Cortex of kidney (tissue), 1 donor: ENCODE data around the gene MYLK.

Experiments
- DNase-seq: peaks from one replicate; lab custom pipeline; 2025; lab: John Stamatoyannopoulos, UW

The MYLK gene

GRCh38 chr3:123773681-123774431 lies 110.3 kb downstream of the MYLK start:
- DNase-seq = no peak

- DNase-seq = no peak
Measured at GRCh38 chr3:123769356-123769743, 114.8 kb downstream of the MYLK start.

- no peak for DNase-seq
Measured at GRCh38 chr3:123768480-123769355, 115.4 kb downstream of the MYLK start.

DNA sequence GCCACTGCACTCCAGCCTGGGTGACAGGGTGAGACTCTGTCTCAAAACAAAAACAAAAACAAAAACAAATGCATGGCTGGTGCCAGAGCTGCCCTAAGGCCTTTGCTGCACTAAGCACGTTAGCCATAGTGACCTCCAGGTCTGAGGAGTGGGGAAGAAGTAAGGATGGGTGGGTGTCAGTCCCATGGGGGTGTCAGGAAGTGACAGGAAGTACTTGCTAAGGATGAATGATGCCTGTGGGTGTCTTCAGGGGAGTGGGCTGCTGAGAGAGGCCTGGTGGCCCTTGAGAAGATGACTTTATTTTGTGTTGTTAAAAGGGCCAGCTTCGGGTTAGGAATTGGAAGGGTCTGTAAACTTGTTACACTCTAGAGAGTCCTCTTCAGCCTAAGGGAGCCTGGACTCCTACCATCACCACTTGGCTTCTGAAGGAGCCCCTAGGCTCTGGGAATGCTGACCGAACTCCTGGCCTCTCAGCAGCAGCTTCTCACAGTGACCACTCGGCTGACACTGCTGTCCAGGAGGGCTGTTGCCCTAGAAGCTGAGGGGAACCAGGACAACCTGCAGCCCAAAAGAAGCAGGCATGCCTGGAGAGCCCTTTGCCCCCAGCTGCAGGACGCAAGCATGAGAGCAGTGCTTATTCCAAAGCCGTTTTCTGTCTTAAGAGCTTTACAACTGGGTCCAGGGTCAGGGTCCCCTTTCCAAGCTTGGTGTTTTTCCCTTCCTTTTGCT lies 116.4 kb downstream of the MYLK start:
- DNase-seq = no peak

DNA sequence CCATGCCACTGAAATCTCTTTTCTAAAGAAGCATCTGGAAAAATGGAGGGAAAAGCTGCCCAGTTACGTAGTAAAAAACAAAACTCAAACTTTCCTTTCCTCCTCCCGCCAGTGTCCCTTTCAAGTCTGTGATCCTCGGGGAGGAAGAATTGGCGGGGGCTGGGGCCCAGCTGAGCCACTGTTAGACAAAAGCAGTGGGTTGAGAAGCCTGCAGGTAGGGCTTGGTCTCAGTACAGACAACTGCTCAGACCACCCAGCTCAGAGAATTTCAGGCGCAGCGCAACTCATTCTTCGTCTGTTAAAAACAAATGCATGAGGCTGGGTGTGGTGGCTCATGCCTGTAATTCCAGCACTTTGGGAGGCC lies 117.1 kb downstream of the MYLK start:
- no peak for DNase-seq

DNA sequence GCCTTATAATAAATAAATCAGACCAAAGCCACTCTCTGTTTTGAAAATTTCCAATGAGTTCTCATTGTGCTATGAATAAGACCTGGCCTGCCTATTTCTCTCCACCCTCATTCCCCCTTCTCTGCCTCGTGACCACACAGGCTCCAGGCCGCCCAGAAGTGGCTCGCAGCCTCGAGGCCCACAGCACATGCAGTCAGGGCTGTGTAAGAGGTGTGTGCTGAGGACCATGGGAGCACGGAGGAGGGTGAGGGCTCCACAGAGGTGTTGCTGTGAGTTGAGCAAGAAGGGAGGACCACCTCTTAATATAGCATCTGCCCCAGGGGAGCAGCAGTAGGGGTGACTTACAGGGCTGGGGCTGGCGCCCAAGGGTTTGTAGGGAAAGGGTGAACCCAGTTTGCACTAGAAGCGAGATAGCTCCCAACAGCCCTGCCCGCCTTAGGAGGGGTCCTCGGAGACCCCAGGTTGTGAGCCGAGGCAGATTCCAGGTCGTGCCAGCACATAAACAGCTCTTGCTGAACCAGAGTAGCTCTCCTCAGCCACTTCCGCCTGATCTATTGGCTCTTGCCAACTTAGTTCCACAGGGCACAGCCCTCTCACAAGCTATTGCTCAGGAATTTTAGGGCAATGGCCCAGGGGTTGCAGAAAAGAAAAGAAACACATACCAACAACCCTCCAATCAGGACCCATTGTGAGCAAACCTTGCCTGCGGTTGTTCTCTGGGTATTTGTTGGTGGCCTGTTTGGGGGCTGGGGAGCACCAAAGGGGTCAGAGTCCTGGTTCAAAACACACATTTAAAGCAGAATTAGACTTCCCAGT lies 117.7 kb downstream of the MYLK start:
- DNase-seq = no peak

DNA sequence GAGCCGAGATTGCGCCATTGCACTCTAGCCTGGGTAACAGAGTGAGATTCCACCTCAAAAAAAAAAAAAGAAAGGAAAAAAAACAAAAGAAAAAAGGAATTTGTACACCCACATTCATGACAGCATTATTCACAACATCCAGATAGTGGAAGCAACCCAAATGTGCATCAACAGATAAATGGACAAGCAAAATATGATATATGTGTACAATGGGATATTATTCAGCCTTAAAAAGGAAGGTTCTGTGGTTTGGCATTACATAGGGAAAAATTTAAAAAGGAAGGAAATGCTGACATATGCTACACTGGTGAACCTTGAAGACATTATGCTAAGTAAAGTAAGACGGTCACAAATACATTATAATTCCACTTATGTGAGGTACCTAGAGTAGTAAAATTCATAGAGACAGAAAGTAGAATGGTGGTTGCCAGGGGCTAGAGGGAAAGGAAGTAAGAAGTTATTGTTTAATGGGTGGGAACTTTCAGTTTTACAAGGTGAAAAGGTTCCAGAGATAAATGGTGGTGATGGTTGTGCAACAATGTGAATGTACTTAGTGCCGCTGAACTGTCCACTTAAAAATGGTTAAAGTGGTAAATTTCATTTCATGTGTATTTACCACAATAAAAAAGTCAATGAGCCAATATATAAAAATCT lies 118.5 kb downstream of the MYLK start:
- no peak for DNase-seq

GRCh38 chr3:123764647-123765046 lies 119.5 kb downstream of the MYLK start:
- no peak for DNase-seq

DNA sequence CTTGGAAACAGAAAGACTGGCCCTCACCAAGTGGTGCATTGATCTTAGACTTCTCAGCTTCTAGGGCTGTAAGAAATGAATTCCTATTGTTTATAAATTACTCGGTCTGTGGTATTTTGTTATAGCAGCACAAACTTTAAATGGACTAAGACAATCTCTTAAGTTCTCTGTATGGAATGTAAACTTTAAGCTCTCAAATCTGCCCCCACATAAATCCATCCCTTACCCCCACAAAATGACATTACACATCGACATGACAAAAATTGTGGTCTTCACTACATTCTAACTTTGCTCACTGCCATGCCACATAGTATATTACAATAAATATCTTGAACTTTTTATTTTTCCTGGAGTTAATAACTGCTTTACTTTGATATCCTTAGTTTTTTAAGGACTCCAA lies 121.3 kb downstream of the MYLK start:
- DNase-seq = no peak

GRCh38 chr3:123760817-123761216 lies 123.3 kb downstream of the MYLK start:
- no peak for DNase-seq

GRCh38 chr3:123759871-123760270 lies 124.3 kb downstream of the MYLK start:
- no peak for DNase-seq

- DNase-seq = no peak
Measured at GRCh38 chr3:123759311-123759710, 124.8 kb downstream of the MYLK start.

GRCh38 chr3:123758081-123758564 lies 126.0 kb downstream of the MYLK start:
- no peak for DNase-seq

GRCh38 chr3:123757281-123757940 lies 126.7 kb downstream of the MYLK start:
- DNase-seq = no peak

GRCh38 chr3:123755501-123755900 lies 128.6 kb downstream of the MYLK start:
- DNase-seq = no peak

DNA sequence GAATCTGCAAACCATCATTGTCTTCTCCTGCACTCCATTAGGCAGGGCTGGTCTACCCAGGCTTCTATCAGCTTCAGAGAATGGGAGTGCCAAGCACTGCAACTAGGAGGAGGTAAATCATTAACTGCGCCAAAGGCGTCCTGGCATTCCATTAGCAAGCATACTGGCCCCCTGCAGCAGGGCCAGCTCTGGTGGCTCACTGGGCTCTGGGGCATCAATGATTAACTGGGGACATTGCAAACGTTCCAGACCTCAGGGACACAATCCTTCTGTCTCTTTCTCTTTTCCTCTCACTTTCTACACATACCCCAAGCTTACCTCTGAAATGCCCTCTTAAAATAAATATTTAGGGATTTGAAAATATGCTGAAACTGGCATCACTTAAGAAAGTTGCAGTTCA lies 129.0 kb downstream of the MYLK start:
- no peak for DNase-seq

- DNase-seq = no peak
Measured at GRCh38 chr3:123753286-123753685, 130.8 kb downstream of the MYLK start.

DNA sequence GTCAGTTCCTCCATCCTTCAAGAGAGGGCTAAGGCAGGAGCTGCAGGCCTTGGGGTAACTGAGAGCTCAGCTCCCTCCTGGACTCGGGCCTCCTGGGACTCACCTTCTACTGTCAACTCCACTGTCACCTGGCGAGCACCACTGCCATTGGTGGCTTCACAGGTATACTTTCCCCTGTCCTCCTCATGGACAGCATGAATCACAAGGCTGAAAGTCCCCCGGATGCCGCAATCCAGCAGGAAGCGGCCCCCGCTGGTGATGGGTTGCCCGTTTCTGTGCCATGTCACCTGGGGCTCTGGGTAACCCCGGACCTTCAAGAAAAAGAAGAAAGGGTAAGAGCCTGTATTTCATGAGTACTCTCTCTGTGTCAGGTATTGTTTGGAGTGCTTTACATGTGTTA lies 131.9 kb downstream of the MYLK start:
- DNase-seq = no peak

GRCh38 chr3:123751433-123751832 lies 132.7 kb downstream of the MYLK start:
- no peak for DNase-seq

DNA sequence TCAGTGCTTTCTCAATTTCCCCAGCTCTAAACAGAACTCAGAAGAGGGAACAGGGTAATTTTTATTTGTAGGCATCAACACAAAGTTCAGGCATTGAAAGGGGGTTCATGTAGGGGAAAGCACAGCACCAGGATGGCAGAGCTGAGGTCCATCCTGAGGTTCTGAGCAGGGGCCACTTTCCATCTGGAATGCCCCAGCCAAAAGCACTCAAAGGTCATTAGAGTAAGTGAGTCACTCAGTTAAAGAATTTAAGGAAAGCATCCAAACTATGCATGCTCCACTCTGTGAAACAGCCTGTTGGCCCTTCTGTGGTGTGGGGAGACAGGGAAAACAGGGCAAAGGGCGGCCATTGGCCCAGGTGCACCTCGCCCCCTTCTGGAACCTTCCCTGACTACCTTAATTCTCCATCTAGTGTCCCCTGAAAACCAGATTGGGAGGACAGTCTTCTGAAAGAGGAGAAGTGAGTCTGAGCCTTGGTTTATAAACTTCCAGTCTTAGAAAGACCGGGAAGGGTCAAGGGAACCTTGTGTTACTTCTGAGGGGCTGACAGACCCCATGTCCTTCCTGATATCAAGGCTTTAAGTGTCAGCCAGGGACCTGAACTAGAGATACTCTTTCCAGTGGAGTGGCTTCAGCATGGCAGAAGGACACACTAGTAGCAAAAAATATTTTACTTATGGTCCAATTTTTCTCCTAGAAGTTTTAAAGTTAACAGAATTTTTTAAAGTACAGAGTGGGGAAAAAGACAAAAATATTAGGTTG lies 133.3 kb downstream of the MYLK start:
- no peak for DNase-seq
